Lower leg skin (tissue), 4 donors: ENCODE measurements around the gene F9. TPM values are rescaled to one million over a fixed set of nuclear protein-coding genes. Genes with fewer than 3 reads are reported as not detected.

ENCODE experiments used
- DNase-seq, 2 donors: peaks; one replicate each; pipeline ENCODE4 v3.0.0-alpha.2; 2019; ENCODE audit warnings: low spot score in 2 of 2
- H3K4me3 ChIP-seq: fragments of 200-600 bp; sonication (generic); 2 replicates; pipeline ENCODE4 v1.5.1; 2017; ENCODE audit warnings: mild to moderate bottlenecking, low read depth; ENCODE audit not compliant: poor library complexity, severe bottlenecking
- POLR2A ChIP-seq, 2 donors: fragments of 450-650 bp; IDR thresholded peaks; one replicate each; pipeline ENCODE4 v1.6.1; 2016 to 2017; ENCODE audit warnings: antibody characterized with exemption in 2 of 2, mild to moderate bottlenecking in 1 of 2, moderate library complexity in 1 of 2
- WGBS, 2 donors: methylation state at CpG; one replicate each; pipeline ENCODE4 v1.1.5; 2018; 5-methylcytosine and 5-hydroxymethylcytosine counted together
- intact Hi-C: fragments of 100-400 bp; cut with DNase I; formaldehyde crosslinking; loops from one replicate; pipeline ENCODE4 v1.15.0; 2023; ENCODE audit warnings: low total_unique reads
- total RNA-seq, 4 donors: library from RNA; depleted of rRNA; stranded (reverse); fragments of >200 nt; gene quantifications; one replicate each; pipeline ENCODE4 v1.1.0, GENCODE V29; 2016
- TF ChIP-seq, protein P1 (sequence below), 3 donors: fragments of 450-650 bp; IDR thresholded peaks; one replicate each; pipeline ENCODE4 v1.5.1; 2016; ENCODE audit warnings: antibody characterized with exemption in 3 of 3, mild to moderate bottlenecking in 3 of 3, moderate library complexity in 2 of 3

Gene F9
- total RNA-seq, 4 donors from 2014 or later, result not detected

DNA sequence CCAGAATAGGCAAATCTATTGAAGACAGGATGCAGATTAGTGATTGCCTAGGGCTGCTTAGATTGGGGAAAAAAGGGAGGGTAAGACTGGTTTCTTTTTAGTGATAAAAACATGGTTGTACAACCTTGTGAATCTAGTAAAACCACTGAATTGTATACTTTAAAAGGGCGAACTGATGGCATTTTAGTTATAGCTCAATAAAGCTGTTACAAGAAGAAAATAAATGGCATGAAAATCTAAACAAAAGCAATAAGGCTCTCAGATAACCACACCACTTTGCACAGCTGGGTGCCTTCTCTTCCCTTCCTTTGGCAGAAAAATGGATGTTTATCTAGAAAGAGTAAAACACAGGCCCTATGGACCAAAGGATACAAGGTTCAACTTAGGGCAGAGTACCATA is 69.6 kb downstream of the F9 start:
- no peak for DNase-seq
- TF ChIP-seq, protein P1, sequence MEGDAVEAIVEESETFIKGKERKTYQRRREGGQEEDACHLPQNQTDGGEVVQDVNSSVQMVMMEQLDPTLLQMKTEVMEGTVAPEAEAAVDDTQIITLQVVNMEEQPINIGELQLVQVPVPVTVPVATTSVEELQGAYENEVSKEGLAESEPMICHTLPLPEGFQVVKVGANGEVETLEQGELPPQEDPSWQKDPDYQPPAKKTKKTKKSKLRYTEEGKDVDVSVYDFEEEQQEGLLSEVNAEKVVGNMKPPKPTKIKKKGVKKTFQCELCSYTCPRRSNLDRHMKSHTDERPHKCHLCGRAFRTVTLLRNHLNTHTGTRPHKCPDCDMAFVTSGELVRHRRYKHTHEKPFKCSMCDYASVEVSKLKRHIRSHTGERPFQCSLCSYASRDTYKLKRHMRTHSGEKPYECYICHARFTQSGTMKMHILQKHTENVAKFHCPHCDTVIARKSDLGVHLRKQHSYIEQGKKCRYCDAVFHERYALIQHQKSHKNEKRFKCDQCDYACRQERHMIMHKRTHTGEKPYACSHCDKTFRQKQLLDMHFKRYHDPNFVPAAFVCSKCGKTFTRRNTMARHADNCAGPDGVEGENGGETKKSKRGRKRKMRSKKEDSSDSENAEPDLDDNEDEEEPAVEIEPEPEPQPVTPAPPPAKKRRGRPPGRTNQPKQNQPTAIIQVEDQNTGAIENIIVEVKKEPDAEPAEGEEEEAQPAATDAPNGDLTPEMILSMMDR (IDR thresholded peaks at IDR 0.05), result no peak
- no peak for TF ChIP-seq POLR2A (IDR thresholded peaks at IDR 0.05)
- H3K4me3 ChIP-seq, result no peak overlapping the region
- WGBS, 2 donors, result 51 to 87% methylated on average over 1 of the region's 1 CpG
- intact Hi-C loops, result no loop called here

Other genes with a start within 250 kb of the F9 start
- gene MCF2, start 177.4 kb downstream of the F9 start, total RNA-seq, result under 1 TPM in 1 of 4 donors, not detected in 3; 0.13 TPM